K562 (cell line): Measurements from ENCODE around the gene ADGRB2. TPM values are rescaled to one million over a fixed set of nuclear protein-coding genes. Genes with fewer than 3 reads are reported as not detected.

Experiments used
- ATF2 ChIP-seq: sonication (generic); formaldehyde crosslinking; IDR thresholded peaks from 2 replicates; pipeline ENCODE4 v1.8.1; 2022; ENCODE audit warnings: missing genetic modification reagents
- KDM1A ChIP-seq, 2 experiments: fragments of 450-650 bp; IDR thresholded peaks; 2 replicates each; pipeline ENCODE4 v1.6.1; 2016; ENCODE audit warnings: mild to moderate bottlenecking in 2 of 2
- MBD1 ChIP-seq: fragments of 250-450 bp; sonication (Bioruptor Pico); IDR thresholded peaks from 2 replicates; pipeline ENCODE4 v1.8.0; 2022; ENCODE audit warnings: inconsistent platforms
- PCBP1 ChIP-seq: fragments of 200-400 bp; formaldehyde crosslinking; IDR thresholded peaks from 2 replicates; pipeline ENCODE4 v1.6.1; 2018; ENCODE audit warnings: mild to moderate bottlenecking, low read depth, low read length; ENCODE audit not compliant: poor library complexity, severe bottlenecking
- RAD21 ChIP-seq, 2 experiments: fragments of 250-450 bp in 1 of 2; fragments of 450-650 bp in 1 of 2; sonication (Bioruptor Pico) in 1 of 2; formaldehyde crosslinking in 1 of 2; IDR thresholded peaks in 1 of 2; conservative IDR thresholded peaks in 1 of 2; 2 replicates each; pipeline versions ENCODE4 v1.4.0 to v1.8.0; 2020 to 2022; ENCODE audit warnings: mild to moderate bottlenecking in 2 of 2, moderate library complexity in 1 of 2
- RB1 ChIP-seq: fragments of 450-650 bp; IDR thresholded peaks from 2 replicates; pipeline ENCODE4 v1.6.1; 2017; ENCODE audit warnings: low read depth, mild to moderate bottlenecking
- RBFOX2 ChIP-seq: fragments of 200-400 bp; formaldehyde crosslinking; IDR thresholded peaks from 2 replicates; pipeline ENCODE4 v1.6.1; 2017; ENCODE audit warnings: low read depth, mild to moderate bottlenecking, low read length, moderate library complexity
- SMAD2 ChIP-seq: fragments of 150-350 bp; IDR thresholded peaks from 2 replicates; pipeline ENCODE4 v1.6.1; 2014; ENCODE audit warnings: low read depth, mild to moderate bottlenecking, low read length
- TAF15 ChIP-seq: fragments of 200-400 bp; formaldehyde crosslinking; IDR thresholded peaks from 2 replicates; pipeline ENCODE4 v1.6.1; 2017; ENCODE audit warnings: mild to moderate bottlenecking, low read depth, low read length, moderate library complexity
- TFAP4 ChIP-seq: sonication (generic); formaldehyde crosslinking; IDR thresholded peaks from 2 replicates; pipeline ENCODE4 v1.8.0; 2022; ENCODE audit warnings: missing genetic modification reagents, mild to moderate bottlenecking, moderate library complexity, borderline replicate concordance
- TRIM24 ChIP-seq, 2 experiments: fragments of 450-650 bp; IDR thresholded peaks; 2 replicates each; pipeline ENCODE4 v1.6.1; 2016
- ZNF318 ChIP-seq, 2 experiments: fragments of 450-650 bp; IDR thresholded peaks; 2 replicates each; pipeline ENCODE4 v1.6.1; 2016; ENCODE audit warnings: mild to moderate bottlenecking in 2 of 2, borderline replicate concordance in 1 of 2, low read depth in 1 of 2, moderate library complexity in 1 of 2
- ZNF583 ChIP-seq: fragments of 250-450 bp; sonication (Bioruptor Pico); IDR thresholded peaks from 2 replicates; pipeline ENCODE4 v1.4.0; 2020
- ZNF780A ChIP-seq: fragments of 250-450 bp; sonication (Bioruptor Pico); IDR thresholded peaks from 2 replicates; pipeline ENCODE4 v1.5.0; 2021; ENCODE audit warnings: mild to moderate bottlenecking
- polyA plus RNA-seq, 8 experiments: library from polyadenylated mRNA; depleted of rRNA in 4 of 8; stranded (reverse) in 5 of 8; unstranded in 3 of 8; fragments of >200 nt; fragmentation: Nextera tagmentation in 2 of 8; fragmentation: Illumina TruSeq in 1 of 8; extraction: Ambion mirVana in 2 of 8; extraction: Trizol in 1 of 8; gene quantifications; 2 replicates each; pipeline versions ENCODE4 v1.2.1 to v1.2.3, GENCODE V29; 2011 to 2014; ENCODE audit warnings: inconsistent platforms in 1 of 8, missing spikeins in 1 of 8
- total RNA-seq, 7 experiments: library from RNA; depleted of rRNA in 6 of 7; stranded (reverse); fragments of >200 nt in 6 of 7; fragmentation: Illumina TruSeq in 2 of 7; extraction: Trizol in 2 of 7; gene quantifications; 2 replicates each; pipeline versions ENCODE4 v1.2.1 to v1.2.3, GENCODE V29; 2011 to 2021; ENCODE audit warnings: low replicate concordance in 1 of 7

Gene ADGRB2
- total and polyA plus RNA-seq, 9 of the 15 experiments (the other 6 are each of a cell fraction or from before 2014, with no cell fraction given) = 0.04 to 0.23 (median 0.20) TPM; not detected in 2

- TF ChIP-seq ZNF780A (CRISPR knock-in tag) (no peak), ZNF583 (CRISPR knock-in tag) (no peak), ATF2 (CRISPR knock-in tag) (no peak), TRIM24 (IDR thresholded peaks at IDR 0.05) (no peak), TFAP4 (CRISPR knock-in tag) (peak; percentile 39; the same call in 1 of the 2 replicates), MBD1 (CRISPR knock-in tag) (no peak), RAD21 (CRISPR knock-in tag; conservative IDR thresholded peaks at IDR 0.05 in 1 of 2, IDR thresholded peaks at IDR 0.05 in 1 of 2) (peak in 1 of 2 experiments; percentile 60; a peak in 3 of 4 replicates), ZNF318 (IDR thresholded peaks at IDR 0.05; ENCODE audit: borderline replicate concordance in 1 of 2, low read depth in 1 of 2) (no peak), RBFOX2 (peak; percentile 30; the same call in 1 of the 2 replicates), KDM1A (IDR thresholded peaks at IDR 0.05) (no peak), RB1 (peak; percentile 68; the same call in 1 of the 2 replicates), PCBP1 (peak; percentile 67), TAF15 (no peak), SMAD2 (no peak)
Measured at GRCh38 chr1:31762726-31763670, 1.1 kb downstream of the ADGRB2 start (continued).
